Hepatocyte (in vitro differentiated cells): Measurements from ENCODE around the gene ATP2A2. TPM values are rescaled to one million over a fixed set of nuclear protein-coding genes. Genes with fewer than 3 reads are reported as not detected.

ENCODE experiments used
- DNase-seq: peaks from one replicate; pipeline ENCODE4 v3.0.0-alpha.2; 2016; ENCODE audit warnings: low spot score
- H2AFZ ChIP-seq: fragments of 200-600 bp; sonication (generic); 2 replicates; pipeline ENCODE4 v1.6.0; 2016; ENCODE audit warnings: antibody characterized with exemption, mild to moderate bottlenecking
- H3K27ac ChIP-seq: fragments of 200-600 bp; sonication (generic); 2 replicates; pipeline ENCODE4 v1.5.1; 2016; ENCODE audit warnings: mild to moderate bottlenecking
- H3K27me3 ChIP-seq: fragments of 200-600 bp; sonication (generic); 2 replicates; pipeline ENCODE4 v1.6.1; 2016
- H3K36me3 ChIP-seq: fragments of 200-600 bp; sonication (generic); replicated peaks from 2 replicates; pipeline ENCODE4 v1.5.1; 2016; ENCODE audit warnings: low read depth; ENCODE audit not compliant: insufficient read depth
- H3K4me1 ChIP-seq: fragments of 200-600 bp; sonication (generic); 2 replicates; pipeline ENCODE4 v1.5.1; 2016; ENCODE audit warnings: mild to moderate bottlenecking, moderate library complexity; ENCODE audit not compliant: insufficient read depth
- H3K4me2 ChIP-seq: fragments of 200-600 bp; sonication (generic); 2 replicates; pipeline ENCODE4 v1.6.0; 2016
- H3K4me3 ChIP-seq: fragments of 200-600 bp; sonication (generic); 2 replicates; pipeline ENCODE4 v1.5.1; 2016; ENCODE audit warnings: mild to moderate bottlenecking
- H3K79me2 ChIP-seq: fragments of 200-600 bp; sonication (generic); 2 replicates; pipeline ENCODE4 v1.6.0; 2017; ENCODE audit warnings: mild to moderate bottlenecking
- H3K9me2 ChIP-seq: fragments of 200-600 bp; sonication (generic); replicated peaks from 2 replicates; pipeline ENCODE4 v1.6.0; 2017; ENCODE audit warnings: mild to moderate bottlenecking; ENCODE audit not compliant: insufficient read depth
- H3K9me3 ChIP-seq: fragments of 200-600 bp; sonication (generic); 2 replicates; pipeline ENCODE4 v1.5.1; 2016; ENCODE audit warnings: low read depth, mild to moderate bottlenecking
- H4K20me1 ChIP-seq: fragments of 200-600 bp; sonication (generic); 2 replicates; pipeline ENCODE4 v1.6.0; 2016; ENCODE audit warnings: mild to moderate bottlenecking; ENCODE audit not compliant: insufficient read depth, poor library complexity, severe bottlenecking
- EZH2 ChIP-seq: fragments of 200-600 bp; sonication (generic); IDR thresholded peaks from 2 replicates; pipeline ENCODE4 v1.6.1; 2016; ENCODE audit warnings: antibody characterized with exemption, mild to moderate bottlenecking, borderline replicate concordance
- EZH2phosphoT487 ChIP-seq: fragments of 200-600 bp; sonication (generic); IDR thresholded peaks from one replicate; pipeline ENCODE4 v1.6.1; 2018; ENCODE audit warnings: antibody characterized with exemption, mild to moderate bottlenecking, low read depth, moderate library complexity; ENCODE audit not compliant: unreplicated experiment, severe bottlenecking
- WGBS: methylation state at CpG from one replicate; pipeline ENCODE4 v1.1.6; 2016; ENCODE audit warnings: low lambda C conversion rate; ENCODE audit errors: missing lambda C conversion rate; 5-methylcytosine and 5-hydroxymethylcytosine counted together
- polyA plus RNA-seq: library from polyadenylated mRNA; unstranded; fragments of >200 nt; fragmentation: Nextera tagmentation; extraction: Ambion mirVana; gene quantifications from 2 replicates; pipeline ENCODE4 v1.2.1, GENCODE V29; 2016
- total RNA-seq: library from RNA; depleted of rRNA; stranded (reverse); fragments of >200 nt; gene quantifications from 2 replicates; pipeline ENCODE4 v1.2.3, GENCODE V29; 2014
- TF ChIP-seq, protein P1 (sequence below): fragments of 200-600 bp; sonication (generic); IDR thresholded peaks from 2 replicates; pipeline ENCODE4 v1.5.1; 2016; ENCODE audit warnings: antibody characterized with exemption, mild to moderate bottlenecking; ENCODE audit not compliant: poor library complexity

Gene ATP2A2
- total and polyA plus RNA-seq, 2 experiments from 2014 or later = 60.2 to 126 TPM

DNA sequence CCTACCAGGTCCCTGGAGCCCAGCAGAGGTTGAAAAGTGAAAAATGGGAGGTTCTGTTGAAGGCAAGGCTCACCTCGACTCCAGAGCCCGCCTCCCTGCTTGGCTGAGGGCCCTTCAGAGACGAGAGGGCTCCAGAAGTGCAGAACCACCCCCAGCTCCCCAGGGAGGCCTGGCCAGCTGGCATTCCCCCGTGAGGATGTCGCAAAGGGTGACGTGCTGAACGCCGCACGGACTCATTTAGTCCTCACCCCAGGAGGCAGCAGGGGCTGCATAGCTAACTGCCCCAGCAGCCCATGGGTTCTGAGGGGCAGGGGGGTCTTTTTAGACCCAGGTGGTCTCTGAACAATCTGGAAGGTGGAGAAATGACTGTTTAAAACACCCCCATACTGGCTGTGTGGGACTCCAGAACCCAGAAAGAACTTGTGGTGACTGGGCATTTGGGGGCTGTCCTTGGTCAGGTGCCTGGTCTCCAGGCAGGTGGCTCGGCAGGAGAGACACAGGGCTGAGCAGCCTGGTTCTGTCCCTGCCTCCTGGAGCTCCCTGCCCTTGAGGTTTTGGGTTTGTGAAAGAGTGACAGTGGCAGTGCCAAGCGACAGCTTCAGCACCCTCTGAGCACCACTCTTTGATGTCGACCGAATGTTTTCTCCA lies 90.5 kb downstream of the ATP2A2 start:
- no peaks in the 10 kb centered on the region for H3K9me2 ChIP-seq
- H3K9me3 ChIP-seq = no peaks in the 10 kb centered on the region
- TF ChIP-seq EZH2 (no peak), EZH2phosphoT487 (no peak)
- TF ChIP-seq, protein P1, sequence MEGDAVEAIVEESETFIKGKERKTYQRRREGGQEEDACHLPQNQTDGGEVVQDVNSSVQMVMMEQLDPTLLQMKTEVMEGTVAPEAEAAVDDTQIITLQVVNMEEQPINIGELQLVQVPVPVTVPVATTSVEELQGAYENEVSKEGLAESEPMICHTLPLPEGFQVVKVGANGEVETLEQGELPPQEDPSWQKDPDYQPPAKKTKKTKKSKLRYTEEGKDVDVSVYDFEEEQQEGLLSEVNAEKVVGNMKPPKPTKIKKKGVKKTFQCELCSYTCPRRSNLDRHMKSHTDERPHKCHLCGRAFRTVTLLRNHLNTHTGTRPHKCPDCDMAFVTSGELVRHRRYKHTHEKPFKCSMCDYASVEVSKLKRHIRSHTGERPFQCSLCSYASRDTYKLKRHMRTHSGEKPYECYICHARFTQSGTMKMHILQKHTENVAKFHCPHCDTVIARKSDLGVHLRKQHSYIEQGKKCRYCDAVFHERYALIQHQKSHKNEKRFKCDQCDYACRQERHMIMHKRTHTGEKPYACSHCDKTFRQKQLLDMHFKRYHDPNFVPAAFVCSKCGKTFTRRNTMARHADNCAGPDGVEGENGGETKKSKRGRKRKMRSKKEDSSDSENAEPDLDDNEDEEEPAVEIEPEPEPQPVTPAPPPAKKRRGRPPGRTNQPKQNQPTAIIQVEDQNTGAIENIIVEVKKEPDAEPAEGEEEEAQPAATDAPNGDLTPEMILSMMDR = no peak
- H3K79me2 ChIP-seq = no peaks in the 10 kb centered on the region
- no peak overlapping the region for H3K27ac ChIP-seq
- DNase-seq = no peak
- no peak overlapping the region for H3K4me3 ChIP-seq
- no peaks in the 10 kb centered on the region for H3K27me3 ChIP-seq
- H3K36me3 ChIP-seq = no peaks in the 10 kb centered on the region
- WGBS = 87% methylated on average over 13 of the region's 13 CpGs
- H4K20me1 ChIP-seq = no peaks in the 10 kb centered on the region
- H3K4me1 ChIP-seq = peaks cover 6% of the 10 kb centered on the region
- no peak overlapping the region for H2AFZ ChIP-seq
- H3K4me2 ChIP-seq = no peak overlapping the region

DNA sequence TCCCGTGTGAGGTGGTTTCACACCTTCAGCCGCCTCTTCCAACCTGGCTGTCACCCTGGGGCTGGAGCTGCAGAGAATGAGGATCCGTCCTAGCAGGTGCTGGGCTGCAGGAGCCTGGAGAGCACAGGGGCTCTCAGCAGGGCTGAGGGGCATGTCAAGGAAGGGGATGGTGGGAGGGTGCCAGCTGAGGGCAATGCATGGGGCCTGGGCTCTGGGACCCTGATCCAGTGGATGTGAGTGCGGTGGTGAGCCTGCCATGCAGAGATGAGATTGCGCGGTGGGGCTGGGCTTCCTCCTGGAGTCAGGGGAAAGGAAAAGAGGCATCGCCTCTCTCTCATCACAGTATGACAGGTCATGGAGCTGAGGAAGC lies 91.0 kb downstream of the ATP2A2 start:
- DNase-seq = no peak
- Histone ChIP-seq H3K27me3 (no peaks in the 10 kb centered on the region), H2AFZ (no peak overlapping the region), H3K36me3 (no peaks in the 10 kb centered on the region), H3K4me2 (no peak overlapping the region), H3K27ac (no peak overlapping the region), H3K4me1 (peaks cover under 1% of the 10 kb centered on the region), H3K4me3 (no peak overlapping the region), H3K9me2 (no peaks in the 10 kb centered on the region), H4K20me1 (no peaks in the 10 kb centered on the region), H3K79me2 (no peaks in the 10 kb centered on the region), H3K9me3 (no peaks in the 10 kb centered on the region)
- no peak for TF ChIP-seq EZH2phosphoT487
- no peak for TF ChIP-seq EZH2
- TF ChIP-seq, protein P1 = no peak
- WGBS = 97% methylated on average over 7 of the region's 7 CpGs

DNA sequence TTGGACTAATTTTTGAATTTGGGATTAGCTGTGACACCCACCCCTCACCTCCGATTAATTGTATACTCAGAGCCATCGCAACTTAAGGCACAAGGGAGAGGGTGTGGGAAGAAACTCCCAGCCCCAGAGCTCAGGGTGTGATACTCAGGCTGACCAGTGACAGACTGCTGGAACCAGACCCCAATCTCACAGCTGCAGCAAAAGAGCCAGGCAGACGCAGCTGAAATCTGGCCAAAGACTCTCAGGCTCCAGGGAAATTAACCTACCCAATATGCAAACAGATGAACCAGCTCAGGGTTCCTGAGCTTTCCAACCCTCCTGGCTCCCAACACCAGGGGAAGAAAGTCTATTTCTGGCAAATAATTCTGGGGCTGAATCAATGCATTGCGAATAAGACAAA lies 92.0 kb downstream of the ATP2A2 start:
- Histone ChIP-seq H3K4me3 (no peak overlapping the region), H2AFZ (no peak overlapping the region), H3K9me3 (no peaks in the 10 kb centered on the region), H3K4me2 (no peak overlapping the region), H3K9me2 (no peaks in the 10 kb centered on the region), H3K79me2 (no peaks in the 10 kb centered on the region), H3K27ac (no peak overlapping the region), H3K36me3 (peaks cover 3% of the 10 kb centered on the region), H3K27me3 (no peaks in the 10 kb centered on the region), H4K20me1 (no peaks in the 10 kb centered on the region), H3K4me1 (no peaks in the 10 kb centered on the region)
- 93% methylated on average over 4 of the region's 4 CpGs for WGBS
- no peak for DNase-seq
- TF ChIP-seq, protein P1 = no peak
- TF ChIP-seq EZH2phosphoT487 (no peak), EZH2 (no peak)

DNA sequence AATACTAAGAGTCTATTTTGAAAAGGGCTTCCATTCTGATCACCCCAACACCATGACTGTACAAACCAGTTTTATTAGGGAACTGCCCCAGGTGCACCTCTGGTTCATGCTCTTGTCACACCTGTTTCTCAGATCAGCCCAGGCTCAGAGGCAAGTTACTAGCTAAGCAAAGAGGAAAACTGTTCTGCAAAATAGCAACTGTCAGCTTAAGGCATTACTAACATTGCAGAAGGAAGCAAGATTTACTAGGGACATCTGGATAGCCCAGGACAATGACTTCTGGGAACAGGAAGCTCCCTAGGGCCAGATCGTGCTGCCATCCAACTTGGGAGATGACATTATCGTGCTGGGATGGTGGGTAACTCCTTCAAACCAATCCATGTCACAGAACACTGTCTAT lies 92.4 kb downstream of the ATP2A2 start:
- Histone ChIP-seq H3K4me3 (no peak overlapping the region), H3K4me2 (no peak overlapping the region), H3K27me3 (no peaks in the 10 kb centered on the region), H3K9me2 (no peaks in the 10 kb centered on the region), H2AFZ (no peak overlapping the region), H3K4me1 (no peaks in the 10 kb centered on the region), H3K79me2 (no peaks in the 10 kb centered on the region), H4K20me1 (no peaks in the 10 kb centered on the region), H3K36me3 (peaks cover 3% of the 10 kb centered on the region), H3K9me3 (no peaks in the 10 kb centered on the region), H3K27ac (no peak overlapping the region)
- 90% methylated on average over 2 of the region's 2 CpGs for WGBS
- no peak for DNase-seq
- TF ChIP-seq EZH2phosphoT487 (no peak), EZH2 (no peak)
- TF ChIP-seq, protein P1 = no peak
